T-cell (primary cell): ENCODE measurements around the gene ZGRF1. TPM values are rescaled to one million over a fixed set of nuclear protein-coding genes. Genes with fewer than 3 reads are reported as not detected.
"Not testable (repeated sequence)": the region's sequence is repeated elsewhere in the genome, so short reads cannot be mapped to it uniquely, and the experiment has no call there.

Source experiments
- ATAC-seq, 4 experiments: fragments of 200-7000 bp in 3 of 4; fragments of 150-1000 bp in 1 of 4; cut with Tn5 transposase; replicated peaks in 1 of 4; 1 replicate in 3 of 4; 2 replicates in 1 of 4; pipeline ENCODE4 v1.10.0; 2021; ENCODE audit warnings: moderate library complexity in 3 of 4, mild to moderate bottlenecking in 2 of 4, moderate number of reproducible peaks in 1 of 4
- CTCF ChIA-PET, 2 donors: fragments of 300-600 bp; sonication (Branson Sonifier 250); formaldehyde crosslinking; loops; one replicate each; lab custom pipeline; 2022; ENCODE audit warnings: antibody characterized with exemption in 2 of 2; lab: Charles Lee
- POLR2A ChIA-PET, 2 donors: fragments of 300-600 bp; sonication (Branson Sonifier 250); formaldehyde crosslinking; loops; one replicate each; lab custom pipeline; 2022; ENCODE audit warnings: antibody characterized with exemption in 2 of 2; lab: Charles Lee
- DNase-seq, 35 experiments: peaks; one replicate each; pipeline versions ENCODE4 v3.0.0 to v3.0.0-alpha.2; 2013 to 2023
- H3K27ac ChIP-seq: one replicate; pipeline ENCODE4 v1.5.1; 2013; ENCODE audit warnings: low read length
- H3K27me3 ChIP-seq, 2 experiments: replicated peaks in 1 of 2; 1 replicate in 1 of 2; 2 replicates in 1 of 2; pipeline versions ENCODE4 v1.6.1 to v1.7.0; 2013; ENCODE audit warnings: low read length in 1 of 2, mixed read lengths in 1 of 2; ENCODE audit not compliant: control insufficient read depth in 2 of 2, insufficient read depth in 2 of 2; ENCODE audit errors: extremely low read depth in 1 of 2
- H3K36me3 ChIP-seq, 2 donors: 1 replicate in 1 of 2; 2 replicates in 1 of 2; pipeline versions ENCODE4 v1.6.1 to v1.7.0; 2013; ENCODE audit warnings: low read length in 1 of 2; ENCODE audit not compliant: control insufficient read depth in 2 of 2, insufficient read depth in 1 of 2; ENCODE audit errors: extremely low read depth in 1 of 2
- H3K4me1 ChIP-seq, 2 experiments: 1 replicate in 1 of 2; 2 replicates in 1 of 2; pipeline versions ENCODE4 v1.6.1 to v1.7.0; 2013; ENCODE audit warnings: low read length in 2 of 2, mixed read lengths in 1 of 2; ENCODE audit not compliant: insufficient read depth in 2 of 2, control insufficient read depth in 1 of 2; ENCODE audit errors: extremely low read depth in 1 of 2
- H3K4me3 ChIP-seq, 2 donors: 1 replicate in 1 of 2; 2 replicates in 1 of 2; pipeline versions ENCODE4 v1.5.1 to v1.7.0; 2013; ENCODE audit warnings: mild to moderate bottlenecking in 2 of 2, low read length in 1 of 2, moderate library complexity in 1 of 2; ENCODE audit not compliant: control insufficient read depth in 1 of 2; ENCODE audit errors: extremely low read depth in 1 of 2
- H3K9me3 ChIP-seq: 2 replicates; pipeline ENCODE4 v1.7.0; 2013
- H3K27ac Mint-ChIP-seq, 2 donors: one replicate each; pipeline ENCODE4 v1.8.0; 2020 to 2021; ENCODE audit warnings: mild to moderate bottlenecking in 2 of 2, mixed read lengths in 2 of 2
- H3K27me3 Mint-ChIP-seq, 2 donors: one replicate each; pipeline ENCODE4 v1.8.0; 2021 to 2022; ENCODE audit warnings: mixed read lengths in 2 of 2
- H3K36me3 Mint-ChIP-seq: one replicate; pipeline ENCODE4 v1.8.0; 2021; ENCODE audit warnings: mixed read lengths
- H3K4me1 Mint-ChIP-seq, 3 donors: one replicate each; pipeline ENCODE4 v1.8.0; 2020 to 2022; ENCODE audit warnings: mixed read lengths in 3 of 3, mild to moderate bottlenecking in 1 of 3
- H3K4me3 Mint-ChIP-seq, 3 donors: one replicate each; pipeline ENCODE4 v1.8.0; 2020 to 2022; ENCODE audit warnings: mild to moderate bottlenecking in 3 of 3, mixed read lengths in 3 of 3, moderate library complexity in 3 of 3
- H3K9me3 Mint-ChIP-seq, 3 donors: one replicate each; pipeline ENCODE4 v1.8.0; 2020 to 2022; ENCODE audit warnings: mixed read lengths in 3 of 3
- WGBS: methylation state at CpG from one replicate; pipeline ENCODE4 v1.1.5; 2013; ENCODE audit warnings: missing lambda C conversion rate; ENCODE audit not compliant: insufficient coverage; 5-methylcytosine and 5-hydroxymethylcytosine counted together
- total RNA-seq, 35 experiments: library from RNA in 6 of 35; stranded (reverse) in 6 of 35; fragments of 120-200 nt in 1 of 35; gene quantifications; one replicate each; pipeline versions ENCODE4 v1.2.1 to v1.2.4 and lab custom pipeline; 2013 to 2026

Gene ZGRF1
- total RNA-seq, 5 donors from 2014 or later (not counting 1 experiment from before 2014, with no cell fraction given) = 7.0 to 11.1 (median 7.9) TPM

DNA sequence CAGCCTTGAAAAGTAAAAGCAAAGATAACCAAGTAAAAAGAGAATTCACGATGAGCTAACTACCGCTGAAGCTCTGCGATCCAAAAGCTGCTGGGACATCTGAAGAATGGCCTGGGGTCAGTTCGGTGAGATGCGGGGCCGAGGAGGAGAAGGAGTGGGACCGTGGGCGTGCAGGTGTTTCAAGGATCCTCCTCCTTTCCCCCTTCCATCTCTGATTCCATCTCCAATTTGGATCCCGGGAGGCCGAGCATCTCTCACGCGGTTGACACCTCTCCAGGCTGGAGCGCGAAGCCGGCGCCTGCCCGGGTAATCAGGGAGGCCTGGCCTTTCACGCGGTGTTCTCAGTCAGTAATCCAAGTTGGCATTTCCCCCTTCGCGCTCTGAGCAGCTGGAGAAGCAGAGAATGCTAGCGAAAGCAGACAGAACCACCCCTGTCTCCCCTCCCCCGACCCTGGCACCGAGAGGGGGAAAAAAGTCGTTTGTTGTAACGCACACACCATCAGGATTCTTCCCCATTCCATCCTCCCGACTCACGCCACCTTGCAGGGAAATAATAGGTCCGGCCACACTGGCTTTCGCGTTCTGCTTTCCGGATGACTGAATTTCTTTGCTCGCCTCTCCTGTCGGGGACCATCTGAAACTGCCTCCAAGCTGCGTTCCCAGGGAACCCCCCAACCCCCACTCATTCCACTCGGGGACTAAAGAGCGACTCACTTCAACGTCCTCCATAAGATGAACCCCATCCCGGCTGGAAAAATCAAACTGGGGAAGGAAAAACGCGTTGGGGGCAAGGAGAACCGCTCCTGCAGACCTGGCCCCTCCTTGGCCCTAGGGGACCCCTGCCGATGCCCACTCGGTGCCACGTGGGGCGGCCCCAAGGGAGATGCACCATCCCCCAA is 127.2 kb downstream of the ZGRF1 start:
- H3K4me3 Mint-ChIP-seq = peak overlapping the region; percentile 22 to 68 (median 26)
- no peaks in the 10 kb centered on the region for H3K9me3 ChIP-seq
- peaks cover 20 to 31% of the 10 kb centered on the region in 2 experiments for H3K4me1 ChIP-seq
- POLR2A ChIA-PET = no interaction called here
- DNase-seq (no peak), ATAC-seq (no peak)
- peaks cover 2% of the 10 kb centered on the region for H3K36me3 Mint-ChIP-seq
- H3K36me3 ChIP-seq = no peaks in the 10 kb centered on the region
- H3K4me1 Mint-ChIP-seq = peaks cover 34 to 44% (median 36%) of the 10 kb centered on the region in 3 donors
- peaks cover 75 to 87% of the 10 kb centered on the region in 2 donors for H3K27me3 Mint-ChIP-seq
- peak overlapping the region in 1 of 2 donors; percentile 55 for H3K4me3 ChIP-seq
- CTCF ChIA-PET = interaction anchor here in 1 of 2 donors (1.3 kb wide), 1 partner anchor 13 kb away, joined by 3 read pairs; no protein-coding TSS in a partner anchor
- peaks cover 39 to 54% of the 10 kb centered on the region in 2 experiments for H3K27me3 ChIP-seq
- H3K9me3 Mint-ChIP-seq = no peaks in the 10 kb centered on the region
- WGBS = 6% methylated on average over 24 of the region's 46 CpGs
- H3K27ac ChIP-seq = no peak overlapping the region
- peak overlapping the region in 1 of 2 donors; percentile 23 for H3K27ac Mint-ChIP-seq

DNA sequence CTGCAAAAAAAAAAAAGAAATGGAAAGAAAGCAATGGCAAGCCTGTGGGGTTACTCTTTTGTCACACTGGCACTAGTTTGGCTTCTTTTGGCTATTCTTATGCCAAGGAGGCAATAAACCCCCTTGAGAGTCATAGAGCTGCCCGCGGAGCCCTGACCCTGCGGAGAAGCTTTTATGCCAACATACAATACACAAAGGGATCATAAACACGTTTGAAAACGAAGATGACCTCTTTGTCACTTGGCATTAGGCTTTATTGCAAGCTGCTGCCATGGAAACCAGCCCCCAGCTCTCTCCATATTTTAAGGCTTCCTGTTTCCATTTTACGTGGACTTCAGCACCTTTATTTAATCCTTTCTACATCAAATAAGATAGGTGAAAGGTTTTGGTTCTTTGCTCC is 128.4 kb downstream of the ZGRF1 start:
- Histone ChIP-seq H3K27ac (no peak overlapping the region), H3K9me3 (no peaks in the 10 kb centered on the region), H3K27me3 (peaks cover 30 to 46% of the 10 kb centered on the region in 2 experiments), H3K4me1 (peaks cover 18 to 25% of the 10 kb centered on the region in 2 experiments), H3K36me3 (no peaks in the 10 kb centered on the region), H3K4me3 (no peak overlapping the region)
- CTCF ChIA-PET = interaction anchor here in 1 of 2 donors (0.6 to 0.7 kb wide), 2 partner anchors 13 to 499 kb away, joined by 3 to 4 read pairs; no protein-coding TSS in a partner anchor
- Mint-ChIP-seq H3K4me3 (peak overlapping the region in 1 of 3 donors; percentile 68), H3K9me3 (no peaks in the 10 kb centered on the region), H3K27ac (no peak overlapping the region), H3K27me3 (peaks cover 67 to 81% of the 10 kb centered on the region in 2 donors), H3K36me3 (peaks cover 2% of the 10 kb centered on the region), H3K4me1 (peaks cover 26 to 34% (median 29%) of the 10 kb centered on the region in 3 donors)
- POLR2A ChIA-PET = no interaction called here
- 18% methylated on average over 3 of the region's 6 CpGs for WGBS
- ATAC-seq (no peak), DNase-seq (no peak)

GRCh38 chr4:112504807-112505206 is 131.9 kb downstream of the ZGRF1 start:
- Histone ChIP-seq H3K36me3 (no peaks in the 10 kb centered on the region), H3K4me3 (no peak overlapping the region), H3K9me3 (no peaks in the 10 kb centered on the region), H3K4me1 (peaks cover 5 to 8% of the 10 kb centered on the region in 2 experiments), H3K27me3 (peaks cover 19 to 28% of the 10 kb centered on the region in 2 experiments), H3K27ac (no peak overlapping the region)
- DNase-seq (no peak), ATAC-seq (no peak)
- Mint-ChIP-seq H3K36me3 (peaks cover 2% of the 10 kb centered on the region), H3K27me3 (peaks cover 53 to 71% of the 10 kb centered on the region in 2 donors), H3K27ac (no peak overlapping the region), H3K4me1 (peaks cover 12 to 15% (median 12%) of the 10 kb centered on the region in 3 donors), H3K9me3 (no peaks in the 10 kb centered on the region), H3K4me3 (no peak overlapping the region)
- ChIA-PET CTCF (interaction anchor here in 1 of 2 donors (1.0 kb wide), 1 partner anchor 13 kb away, joined by 3 read pairs; no protein-coding TSS in a partner anchor), POLR2A (no interaction called here)
- WGBS = no CpG with 5 or more reads among the region's 4 CpGs

DNA sequence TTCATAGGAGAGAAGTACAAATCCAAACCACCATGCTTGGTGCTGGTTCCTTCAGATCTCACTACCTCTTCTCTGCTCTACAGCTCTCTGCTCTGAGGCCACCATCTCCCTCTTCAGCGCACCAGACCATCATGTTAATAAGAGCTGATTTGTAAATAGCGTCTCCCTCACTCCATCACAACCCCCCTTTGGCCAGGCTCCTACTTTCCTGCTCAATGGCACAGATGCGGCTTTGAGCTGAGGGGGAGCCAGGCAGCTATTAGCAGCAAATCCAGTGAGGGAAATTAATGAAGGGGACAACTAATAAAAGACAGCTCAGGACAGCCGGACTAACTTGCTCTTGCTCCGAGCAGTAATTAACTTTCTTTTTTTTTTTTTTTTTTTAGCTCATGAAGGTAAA is 133.8 kb downstream of the ZGRF1 start:
- Mint-ChIP-seq H3K4me1 (no peaks in the 10 kb centered on the region), H3K9me3 (no peaks in the 10 kb centered on the region), H3K4me3 (no peak overlapping the region), H3K27me3 (peaks cover 46 to 57% of the 10 kb centered on the region in 2 donors), H3K27ac (no peak overlapping the region), H3K36me3 (peaks cover 2% of the 10 kb centered on the region)
- Histone ChIP-seq H3K4me3 (no peak overlapping the region), H3K9me3 (no peaks in the 10 kb centered on the region), H3K36me3 (no peaks in the 10 kb centered on the region), H3K27me3 (peaks cover 10 to 17% of the 10 kb centered on the region in 2 experiments), H3K27ac (no peak overlapping the region), H3K4me1 (no peaks in the 10 kb centered on the region)
- CTCF ChIA-PET = interaction anchor here (0.5 to 1.8 kb wide), 8 partner anchors 9 to 97 kb away, joined by 3 to 10 read pairs (median 4); no protein-coding TSS in a partner anchor
- POLR2A ChIA-PET = interaction anchor here (0.7 kb wide), 2 partner anchors 13 to 1256 kb away, joined by 3 to 5 read pairs; no protein-coding TSS in a partner anchor
- ATAC-seq = no peak
- WGBS = no CpG with 5 or more reads among the region's 5 CpGs
- DNase-seq = no peak

DNA sequence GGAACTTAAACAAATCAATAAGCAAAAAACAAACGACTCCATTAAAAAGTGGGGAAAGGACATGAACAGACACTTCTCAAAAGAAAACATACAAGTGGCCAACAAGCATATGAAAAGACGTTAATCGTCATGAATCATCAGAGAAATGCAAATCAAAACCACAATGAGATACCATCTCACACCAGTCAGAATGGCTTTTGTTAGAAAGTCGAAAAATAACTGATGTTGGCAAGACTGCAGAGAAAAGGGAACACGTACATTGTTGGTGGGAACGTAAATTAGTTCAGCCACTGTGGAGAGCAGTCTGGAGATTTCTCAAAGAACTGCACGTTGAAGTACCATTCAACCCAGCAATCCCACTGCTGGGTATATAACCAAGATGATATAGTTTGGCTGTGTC is 144.4 kb downstream of the ZGRF1 start:
- ATAC-seq = no peak
- ChIA-PET CTCF (no interaction called here), POLR2A (no interaction called here)
- Mint-ChIP-seq H3K4me1 (no peaks in the 10 kb centered on the region), H3K36me3 (peaks cover 6% of the 10 kb centered on the region), H3K27me3 (peaks cover 6 to 23% of the 10 kb centered on the region in 2 donors), H3K9me3 (peaks cover 13 to 16% (median 16%) of the 10 kb centered on the region in 3 donors), H3K4me3 (no peak overlapping the region), H3K27ac (no peak overlapping the region)
- Histone ChIP-seq H3K4me1 (no peaks in the 10 kb centered on the region), H3K27ac (no peak overlapping the region), H3K36me3 (no peaks in the 10 kb centered on the region), H3K4me3 (no peak overlapping the region), H3K9me3 (no peaks in the 10 kb centered on the region), H3K27me3 (peaks cover 0 to 5% of the 10 kb centered on the region in 2 experiments)
- WGBS = 50% methylated on average over 1 of the region's 7 CpGs
- DNase-seq = no peak

GRCh38 chr4:112490808-112491207 is 145.9 kb downstream of the ZGRF1 start:
- CTCF ChIA-PET = not testable (repeated sequence)
- H3K27me3 Mint-ChIP-seq = peaks cover 9 to 31% of the 10 kb centered on the region in 2 donors
- 72% methylated on average over 2 of the region's 3 CpGs for WGBS

More at GRCh38 chr4:112490808-112491207, 145.9 kb downstream of the ZGRF1 start:
- H3K9me3 Mint-ChIP-seq = peaks cover 13 to 16% (median 16%) of the 10 kb centered on the region in 3 donors
- DNase-seq, H3K4me3 ChIP-seq, H3K36me3 ChIP-seq, H3K9me3 ChIP-seq, H3K4me1 Mint-ChIP-seq, H3K4me3 Mint-ChIP-seq, H3K4me1 ChIP-seq, H3K27ac ChIP-seq, ATAC-seq, H3K27me3 ChIP-seq, POLR2A ChIA-PET, H3K27ac Mint-ChIP-seq, H3K36me3 Mint-ChIP-seq: not testable (repeated sequence)
